LNCAP (cell line): Measurements from ENCODE around the gene LATS2.

Experiments used
- TF ChIP-seq, protein P1 (sequence below): fragments of 450-650 bp; IDR thresholded peaks from 2 replicates; pipeline ENCODE4 v1.5.1; 2017; ENCODE audit warnings: mild to moderate bottlenecking

Gene LATS2

DNA sequence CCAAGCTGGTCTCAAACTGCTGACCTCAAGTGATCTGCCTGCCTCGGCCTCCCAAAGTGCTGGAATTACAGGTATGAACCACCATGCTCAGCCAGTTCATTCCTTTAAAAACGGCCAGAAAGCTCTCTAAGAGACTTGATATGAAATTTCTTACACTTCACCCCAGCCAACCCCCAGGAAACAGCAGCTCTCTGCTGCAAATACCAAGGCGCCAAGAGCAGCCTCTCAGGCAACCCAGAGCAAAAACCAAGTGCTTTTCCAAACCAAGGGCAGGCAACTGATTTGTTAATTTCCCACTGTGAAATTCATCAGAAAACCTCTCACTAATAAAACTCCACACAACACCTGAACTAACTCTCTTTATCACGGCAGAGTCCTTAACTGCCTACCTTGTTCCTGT lies 44.9 kb downstream of the LATS2 start:
- TF ChIP-seq, protein P1, sequence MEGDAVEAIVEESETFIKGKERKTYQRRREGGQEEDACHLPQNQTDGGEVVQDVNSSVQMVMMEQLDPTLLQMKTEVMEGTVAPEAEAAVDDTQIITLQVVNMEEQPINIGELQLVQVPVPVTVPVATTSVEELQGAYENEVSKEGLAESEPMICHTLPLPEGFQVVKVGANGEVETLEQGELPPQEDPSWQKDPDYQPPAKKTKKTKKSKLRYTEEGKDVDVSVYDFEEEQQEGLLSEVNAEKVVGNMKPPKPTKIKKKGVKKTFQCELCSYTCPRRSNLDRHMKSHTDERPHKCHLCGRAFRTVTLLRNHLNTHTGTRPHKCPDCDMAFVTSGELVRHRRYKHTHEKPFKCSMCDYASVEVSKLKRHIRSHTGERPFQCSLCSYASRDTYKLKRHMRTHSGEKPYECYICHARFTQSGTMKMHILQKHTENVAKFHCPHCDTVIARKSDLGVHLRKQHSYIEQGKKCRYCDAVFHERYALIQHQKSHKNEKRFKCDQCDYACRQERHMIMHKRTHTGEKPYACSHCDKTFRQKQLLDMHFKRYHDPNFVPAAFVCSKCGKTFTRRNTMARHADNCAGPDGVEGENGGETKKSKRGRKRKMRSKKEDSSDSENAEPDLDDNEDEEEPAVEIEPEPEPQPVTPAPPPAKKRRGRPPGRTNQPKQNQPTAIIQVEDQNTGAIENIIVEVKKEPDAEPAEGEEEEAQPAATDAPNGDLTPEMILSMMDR, result no peak

DNA sequence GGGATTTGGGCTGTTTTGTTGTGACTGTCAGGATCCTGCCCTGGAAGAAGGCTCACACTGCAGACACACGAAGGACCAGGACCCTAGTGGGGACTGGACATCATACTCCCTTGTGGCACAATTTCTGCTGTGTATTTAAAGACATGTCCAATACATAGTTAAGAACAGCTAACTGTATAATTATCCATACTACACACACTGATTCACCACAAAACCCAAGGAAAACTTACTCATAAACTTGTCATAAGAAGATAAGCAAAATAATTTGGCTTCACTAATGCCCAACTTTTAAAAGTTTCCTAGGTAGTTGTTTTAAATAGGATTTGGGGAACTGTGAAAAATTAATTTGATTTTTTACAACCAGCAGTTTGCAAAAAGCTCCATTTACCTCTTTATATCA lies 46.1 kb downstream of the LATS2 start:
- TF ChIP-seq, protein P1, result no peak

DNA sequence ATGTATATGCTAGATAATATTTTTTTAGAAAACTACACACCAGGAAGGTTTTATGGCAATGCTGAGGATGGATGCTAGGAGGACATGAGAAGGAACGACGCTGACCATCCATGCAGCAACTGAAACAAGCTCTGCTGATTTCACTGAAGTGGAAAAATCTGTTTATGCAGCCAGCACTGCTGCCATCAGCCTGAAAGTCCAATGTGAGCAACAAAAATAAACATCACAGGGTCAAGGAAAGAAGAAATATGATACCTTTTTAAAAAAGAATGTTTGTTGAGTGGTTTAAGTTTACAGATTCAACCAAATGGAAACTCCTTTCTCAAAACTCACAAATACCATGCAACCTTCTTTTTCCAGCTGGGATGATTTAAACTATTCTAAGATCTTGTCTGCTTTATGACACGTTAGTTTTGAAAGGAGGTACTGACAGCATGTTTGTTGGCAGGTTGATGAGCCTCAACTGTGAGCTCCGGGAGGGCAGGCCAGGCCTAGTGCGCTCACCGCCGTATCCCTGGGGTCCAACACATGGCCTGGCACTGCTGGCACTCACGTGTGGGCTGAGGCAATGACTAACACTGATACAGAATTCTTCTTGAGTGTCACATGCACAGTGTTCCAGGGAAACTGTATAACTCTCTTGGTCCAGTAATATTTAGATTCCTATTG lies 46.8 kb downstream of the LATS2 start:
- TF ChIP-seq, protein P1, result no peak

DNA sequence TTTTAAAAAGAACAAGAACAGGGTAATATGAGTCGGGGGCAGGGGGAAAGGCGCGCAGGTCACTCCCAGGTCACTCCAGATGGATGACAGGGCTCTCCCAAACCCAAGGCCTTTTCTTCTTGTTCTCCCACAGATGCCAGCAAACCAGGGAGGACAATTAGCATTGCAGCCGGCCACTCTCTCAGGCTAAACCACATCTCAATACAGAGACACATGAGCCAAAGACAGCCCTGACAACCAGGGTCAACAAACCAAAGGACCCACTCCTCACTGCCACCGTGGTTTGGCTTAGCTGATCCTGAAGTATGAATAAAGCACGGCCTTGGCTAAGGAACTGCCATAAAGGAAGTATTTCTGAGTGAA lies 47.3 kb downstream of the LATS2 start:
- TF ChIP-seq, protein P1, result no peak

DNA sequence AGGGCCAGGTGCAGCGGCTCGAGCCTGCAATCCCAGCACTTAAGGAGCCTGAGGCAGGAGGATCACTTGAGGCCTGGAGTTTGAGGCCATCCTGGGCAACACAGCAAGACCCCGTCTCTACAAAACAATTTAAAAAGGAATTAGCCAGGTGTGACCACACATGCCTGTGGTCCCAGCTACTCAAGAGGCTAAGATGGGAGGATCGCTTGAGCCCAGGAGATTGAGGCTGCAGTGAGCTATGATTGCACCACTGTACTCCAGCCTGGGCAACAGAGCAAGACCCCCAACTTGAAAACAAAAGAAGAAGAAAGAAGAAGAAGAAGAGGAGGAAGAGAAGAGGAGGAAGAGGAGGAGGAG lies 47.7 kb downstream of the LATS2 start:
- TF ChIP-seq, protein P1, result no peak

DNA sequence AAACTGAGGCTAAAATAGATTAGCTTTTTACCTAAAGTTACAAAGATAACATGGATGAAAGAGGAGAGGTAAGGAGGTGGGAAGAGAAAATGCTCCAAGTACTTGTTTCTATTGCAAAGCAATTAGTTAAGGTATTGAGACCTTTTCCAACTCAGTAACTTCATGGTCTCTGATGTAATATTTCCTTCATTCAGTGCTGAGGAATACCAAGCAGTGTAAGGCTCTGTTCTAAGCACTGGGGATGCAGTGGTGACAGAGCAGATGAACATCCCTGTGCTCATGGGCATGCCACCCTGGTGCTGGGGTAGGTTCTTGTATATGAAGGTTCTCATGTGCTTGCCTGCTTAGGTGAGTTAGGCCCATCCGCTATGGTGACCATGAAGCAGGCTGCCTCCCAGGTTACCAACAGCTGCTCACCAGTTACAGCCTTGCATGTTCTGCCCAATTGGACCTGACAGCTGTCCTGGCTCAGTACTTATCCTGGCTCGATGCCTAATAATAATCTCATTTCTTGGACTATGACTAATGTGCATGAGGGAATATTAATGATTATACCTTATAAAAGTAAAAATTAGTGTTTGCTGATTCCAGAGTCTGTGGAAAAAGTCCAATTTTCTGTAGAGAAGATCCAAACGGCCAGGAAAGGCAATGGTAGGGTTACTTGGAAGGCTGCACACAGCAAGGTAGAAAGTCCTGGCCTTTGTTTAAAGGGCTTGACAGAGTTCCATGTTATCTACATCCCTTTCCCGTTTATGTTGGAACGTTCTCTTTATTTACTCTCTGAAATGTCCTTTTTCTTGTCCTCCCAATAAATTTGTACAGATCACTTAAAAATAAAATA lies 48.3 kb downstream of the LATS2 start:
- TF ChIP-seq, protein P1, result no peak

DNA sequence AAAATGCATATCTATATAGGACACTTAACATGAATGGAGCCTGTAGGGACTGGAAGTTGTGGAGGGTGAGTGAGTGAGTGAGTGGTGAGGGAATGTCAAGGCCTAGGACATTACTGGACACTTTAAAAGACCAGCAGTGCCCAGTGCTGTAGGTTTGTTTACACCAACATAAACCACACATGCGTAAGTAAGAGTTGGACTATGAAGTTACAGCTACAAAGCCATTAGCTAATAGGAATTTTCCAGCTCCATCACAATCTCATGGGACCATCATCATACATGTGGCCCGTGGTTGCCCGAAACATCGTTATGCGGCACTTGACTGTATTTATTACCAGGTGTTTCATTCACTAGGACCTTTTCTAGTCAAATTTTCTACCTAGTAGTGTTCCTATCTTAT lies 49.2 kb downstream of the LATS2 start:
- TF ChIP-seq, protein P1, result no peak
